ENCODE data around the gene CRYAB.

CRYAB gene

GRCh38 chr11:111941963-111942362, 30.4 kb upstream of the CRYAB start:
- no peak overlapping the region for H3K4me3 ChIP-seq (replicated peaks; ENCODE audit: insufficient read depth, low read length)
- no peak overlapping the region for H3K27ac ChIP-seq (replicated peaks)
- no peak for DNase-seq (ENCODE audit: low read depth in 1 of 2, low spot score in 1 of 2)
- TF ChIP-seq REST (IDR thresholded peaks at IDR 0.05; ENCODE audit: insufficient replicate concordance, low read depth) (no peak), GABPA (IDR thresholded peaks at IDR 0.05; ENCODE audit: low read depth) (no peak), CTCF (IDR thresholded peaks at IDR 0.05; ENCODE audit: insufficient read depth, low read length) (no peak), SPI1 (IDR thresholded peaks at IDR 0.05; ENCODE audit: borderline replicate concordance, low read depth) (no peak), POLR2AphosphoS5 (IDR thresholded peaks at IDR 0.05; ENCODE audit: low read depth) (no peak)
- H3K27me3 ChIP-seq (ENCODE audit: insufficient read depth, poor library complexity, severe bottlenecking) = no peaks in the 10 kb centered on the region

GRCh38 chr11:111939836-111940604, 28.4 kb upstream of the CRYAB start:
- no peak for DNase-seq (ENCODE audit: low read depth in 1 of 2, low spot score in 1 of 2)
- Histone ChIP-seq H3K27me3 (ENCODE audit: insufficient read depth, poor library complexity, severe bottlenecking) (no peaks in the 10 kb centered on the region), H3K27ac (replicated peaks) (no peak overlapping the region), H3K4me3 (replicated peaks; ENCODE audit: insufficient read depth, low read length) (no peak overlapping the region)
- no peak for TF ChIP-seq GABPA (IDR thresholded peaks at IDR 0.05; ENCODE audit: low read depth)
- no peak for TF ChIP-seq SPI1 (IDR thresholded peaks at IDR 0.05; ENCODE audit: borderline replicate concordance, low read depth)
- TF ChIP-seq REST (IDR thresholded peaks at IDR 0.05; ENCODE audit: insufficient replicate concordance, low read depth) = no peak
- no peak for TF ChIP-seq POLR2AphosphoS5 (IDR thresholded peaks at IDR 0.05; ENCODE audit: low read depth)
- TF ChIP-seq CTCF (IDR thresholded peaks at IDR 0.05; ENCODE audit: insufficient read depth, low read length) = no peak

- Histone ChIP-seq H3K27me3 (ENCODE audit: insufficient read depth, poor library complexity, severe bottlenecking) (no peaks in the 10 kb centered on the region), H3K4me3 (replicated peaks; ENCODE audit: insufficient read depth, low read length) (no peak overlapping the region), H3K27ac (replicated peaks) (peak overlapping the region; percentile 36)
- peak in 1 of 2 experiments; percentile 81 for DNase-seq (ENCODE audit: low read depth in 1 of 2, low spot score in 1 of 2)
- peak; percentile 71; the same call in 1 of the 2 replicates for TF ChIP-seq SPI1 (IDR thresholded peaks at IDR 0.05; ENCODE audit: borderline replicate concordance, low read depth)
- TF ChIP-seq GABPA (IDR thresholded peaks at IDR 0.05; ENCODE audit: low read depth) = no peak
- no peak for TF ChIP-seq REST (IDR thresholded peaks at IDR 0.05; ENCODE audit: insufficient replicate concordance, low read depth)
- TF ChIP-seq POLR2AphosphoS5 (IDR thresholded peaks at IDR 0.05; ENCODE audit: low read depth) = 0 out of 2 replicates have a peak, but pooled peaks have one; percentile 20
Measured at GRCh38 chr11:111938687-111939160, 27.2 kb upstream of the CRYAB start.
